ENCODE results near the gene ANXA7.

ANXA7 gene

GRCh38 chr10:73413528-73414229 is at the start of gene ANXA7:
Gene ANXA7, minus strand, starts transcription at chr10:73414058. Its CDS starts 13,202 bp downstream, at chr10:73400856.
- FAIRE-seq: no peak

- no peak for FAIRE-seq
Measured at GRCh38 chr10:73460897-73461296, 47.0 kb upstream of the ANXA7 start.

GRCh38 chr10:73459683-73460314 is 45.9 kb upstream of the ANXA7 start:
- FAIRE-seq: no peak

GRCh38 chr10:73456187-73456890 is 42.5 kb upstream of the ANXA7 start:
- peak; percentile 47 for FAIRE-seq

GRCh38 chr10:73449113-73449512 is 35.3 kb upstream of the ANXA7 start:
- no peak for FAIRE-seq

GRCh38 chr10:73448384-73448783 is 34.5 kb upstream of the ANXA7 start:
- no peak for FAIRE-seq

- no peak for FAIRE-seq
Measured at GRCh38 chr10:73446926-73447325, 33.1 kb upstream of the ANXA7 start.

GRCh38 chr10:73444457-73444856 is 30.6 kb upstream of the ANXA7 start:
- FAIRE-seq: no peak

GRCh38 chr10:73439605-73440312 is 25.9 kb upstream of the ANXA7 start:
- FAIRE-seq: no peak

- FAIRE-seq: no peak
Measured at GRCh38 chr10:73439055-73439454, 25.2 kb upstream of the ANXA7 start.

- no peak for FAIRE-seq
Measured at GRCh38 chr10:73433538-73433867, 19.6 kb upstream of the ANXA7 start, which contains the start of gene MSS51. Gene MSS51, minus strand, starts transcription at chr10:73433561. Its CDS starts 5,277 bp downstream, at chr10:73428284.

GRCh38 chr10:73432646-73433537 is 19.0 kb upstream of the ANXA7 start:
- no peak for FAIRE-seq

- no peak for FAIRE-seq
Measured at GRCh38 chr10:73426318-73426717, 12.5 kb upstream of the ANXA7 start.

GRCh38 chr10:73424478-73424877 is 10.6 kb upstream of the ANXA7 start:
- no peak for FAIRE-seq

GRCh38 chr10:73423309-73423708 is 9.5 kb upstream of the ANXA7 start:
- no peak for FAIRE-seq

GRCh38 chr10:73416571-73416970 is 2.7 kb upstream of the ANXA7 start:
- FAIRE-seq: no peak

- FAIRE-seq: no peak
Measured at GRCh38 chr10:73414230-73414945, 530 bp upstream of the ANXA7 start.

- no peak for FAIRE-seq
Measured at GRCh38 chr10:73413108-73413527, 740 bp downstream of the ANXA7 start.

GRCh38 chr10:73410897-73411296 is 3.0 kb downstream of the ANXA7 start:
- FAIRE-seq: no peak

GRCh38 chr10:73408978-73409521 is 4.8 kb downstream of the ANXA7 start:
- no peak for FAIRE-seq

GRCh38 chr10:73408061-73408460 is 5.8 kb downstream of the ANXA7 start:
- FAIRE-seq: no peak
